IMR-90 (cell line): ENCODE measurements around the gene NKX2-3. TPM values are rescaled to one million over a fixed set of nuclear protein-coding genes. Genes with fewer than 3 reads are reported as not detected.
A peak's percentile ranks its signal among the peaks of the same experiment; 100 is the strongest.

Source experiments
- ATAC-seq: fragments of 200-7000 bp; cut with Tn5 transposase; 2 replicates; pipeline ENCODE4 v1.9.1; 2020; ENCODE audit warnings: low read depth, mild to moderate bottlenecking, moderate library complexity
- BruUV-seq: library from RNA; stranded (reverse); fragments of 400-500 nt; replicated peaks from 2 replicates; lab custom pipeline; 2021; lab: Mats Ljungman, UMichigan
- CTCF ChIA-PET: fragments of 300-600 bp; formaldehyde crosslinking; extraction: SDS; loops from one replicate; lab custom pipeline; 2021; ENCODE audit warnings: antibody characterized with exemption; lab: Yijun Ruan, JAX
- POLR2A ChIA-PET: fragments of 300-600 bp; sonication (Branson Sonifier 250); formaldehyde crosslinking; loops from one replicate; lab custom pipeline; 2022; ENCODE audit warnings: antibody characterized with exemption; ENCODE audit not compliant: unreplicated experiment; lab: Charles Lee
- DNase-seq: peaks from one replicate; pipeline ENCODE4 v3.0.0; 2013
- H2AFZ ChIP-seq: replicated peaks from 2 replicates; pipeline ENCODE3; 2013; ENCODE audit warnings: low read length, mild to moderate bottlenecking; ENCODE audit not compliant: poor library complexity
- H2AK5ac ChIP-seq: 2 replicates; pipeline ENCODE4 v1.6.1; 2013; ENCODE audit warnings: low read depth, low read length, inconsistent platforms
- H2AK9ac ChIP-seq: replicated peaks from 2 replicates; pipeline ENCODE3; 2013; ENCODE audit warnings: mild to moderate bottlenecking, low read depth, low read length, moderate library complexity; ENCODE audit not compliant: poor library complexity
- H2BK120ac ChIP-seq: 2 replicates; pipeline ENCODE4 v1.6.1; 2013; ENCODE audit warnings: low read depth, low read length, inconsistent platforms
- H2BK15ac ChIP-seq: 3 replicates; pipeline ENCODE4 v1.6.1; 2013; ENCODE audit warnings: low read depth, low read length, inconsistent platforms
- H2BK20ac ChIP-seq: 2 replicates; pipeline ENCODE4 v1.6.1; 2013; ENCODE audit warnings: low read depth, mild to moderate bottlenecking, inconsistent platforms, low read length, moderate library complexity
- H2BK5ac ChIP-seq: 2 replicates; pipeline ENCODE4 v1.6.1; 2013; ENCODE audit warnings: mild to moderate bottlenecking, low read depth, low read length, inconsistent platforms; ENCODE audit not compliant: poor library complexity, severe bottlenecking
- H3K14ac ChIP-seq: replicated peaks from 2 replicates; pipeline ENCODE4 v1.6.1; 2013; ENCODE audit warnings: low read depth, low read length, inconsistent platforms
- H3K18ac ChIP-seq: 2 replicates; pipeline ENCODE4 v1.6.1; 2013; ENCODE audit warnings: low read depth, low read length, control low read depth
- H3K23ac ChIP-seq: 2 replicates; pipeline ENCODE4 v1.6.1; 2013; ENCODE audit warnings: low read depth, low read length, inconsistent platforms
- H3K27ac ChIP-seq: 2 replicates; pipeline ENCODE4 v1.5.1; 2013; ENCODE audit warnings: mild to moderate bottlenecking, control low read depth, low read length; ENCODE audit not compliant: insufficient read depth
- H3K27me3 ChIP-seq: 2 replicates; pipeline ENCODE4 v1.6.1; 2013; ENCODE audit warnings: low read length; ENCODE audit not compliant: control insufficient read depth, insufficient read depth
- H3K36me3 ChIP-seq: 2 replicates; pipeline ENCODE4 v1.6.1; 2013; ENCODE audit warnings: low read length, mixed read lengths; ENCODE audit not compliant: control insufficient read depth, insufficient read depth
- H3K4ac ChIP-seq: 2 replicates; pipeline ENCODE4 v1.6.1; 2013; ENCODE audit warnings: low read depth, low read length, inconsistent platforms
- H3K4me1 ChIP-seq: 2 replicates; pipeline ENCODE4 v1.6.1; 2013; ENCODE audit warnings: low read length, mixed read lengths; ENCODE audit not compliant: control insufficient read depth, insufficient read depth
- H3K4me2 ChIP-seq: 2 replicates; pipeline ENCODE4 v1.6.1; 2013; ENCODE audit warnings: low read depth, mild to moderate bottlenecking, control low read depth, low read length, moderate library complexity
- H3K4me3 ChIP-seq: 2 replicates; pipeline ENCODE4 v1.5.1; 2013; ENCODE audit warnings: low read depth, mild to moderate bottlenecking, control low read depth, low read length, moderate library complexity; ENCODE audit not compliant: insufficient read depth
- H3K56ac ChIP-seq: 2 replicates; pipeline ENCODE4 v1.6.1; 2013; ENCODE audit warnings: low read length, inconsistent platforms; ENCODE audit not compliant: insufficient read depth; ENCODE audit errors: extremely low read depth
- H3K79me1 ChIP-seq, 2 experiments: 2 replicates each; pipeline ENCODE4 v1.6.1; 2013; ENCODE audit warnings: low read length in 2 of 2, inconsistent platforms in 1 of 2, low read depth in 1 of 2
- H3K9ac ChIP-seq: 2 replicates; pipeline ENCODE4 v1.6.1; 2013; ENCODE audit warnings: low read depth, low read length, control low read depth
- H3K9me1 ChIP-seq: 2 replicates; pipeline ENCODE4 v1.6.1; 2013; ENCODE audit warnings: low read length, inconsistent platforms; ENCODE audit not compliant: insufficient read depth
- H3K9me3 ChIP-seq: 2 replicates; pipeline ENCODE4 v1.6.1; 2013; ENCODE audit warnings: low read length; ENCODE audit not compliant: control insufficient read depth, insufficient read depth
- H4K20me1 ChIP-seq: 2 replicates; pipeline ENCODE4 v1.6.1; 2013; ENCODE audit warnings: low read length, inconsistent platforms; ENCODE audit not compliant: insufficient read depth
- H4K5ac ChIP-seq: 2 replicates; pipeline ENCODE4 v1.6.1; 2013; ENCODE audit warnings: mild to moderate bottlenecking, low read depth, low read length, control low read depth
- H4K8ac ChIP-seq, 2 experiments: 2 replicates each; pipeline ENCODE4 v1.6.1; 2013; ENCODE audit warnings: low read depth in 2 of 2, low read length in 2 of 2, control low read depth in 1 of 2, inconsistent platforms in 1 of 2
- H4K91ac ChIP-seq: 2 replicates; pipeline ENCODE4 v1.6.1; 2013; ENCODE audit warnings: low read depth, low read length, inconsistent platforms; ENCODE audit not compliant: insufficient read depth
- BHLHE40 ChIP-seq: fragments of 150-350 bp; IDR thresholded peaks from 2 replicates; pipeline ENCODE4 v1.6.1; 2016; ENCODE audit warnings: mild to moderate bottlenecking, low read depth, low read length
- CEBPB ChIP-seq: IDR thresholded peaks from 2 replicates; pipeline ENCODE4 v1.6.1; 2012; ENCODE audit warnings: low read depth, low read length, improper control_type of control experiment
- CHD1 ChIP-seq: IDR thresholded peaks from 2 replicates; pipeline ENCODE4 v1.6.1; 2012; ENCODE audit warnings: low read depth, low read length, improper control_type of control experiment
- CTCF ChIP-seq: conservative IDR thresholded peaks from 2 replicates; pipeline ENCODE4 v1.5.1; 2012; ENCODE audit warnings: mild to moderate bottlenecking, low read depth, low read length, improper control_type of control experiment
- FOS ChIP-seq: fragments of 150-350 bp; IDR thresholded peaks from 2 replicates; pipeline ENCODE4 v1.6.1; 2016; ENCODE audit warnings: low read depth, low read length
- MAFK ChIP-seq: IDR thresholded peaks from 2 replicates; pipeline ENCODE4 v1.6.1; 2012; ENCODE audit warnings: low read depth, low read length, improper control_type of control experiment
- MAZ ChIP-seq: IDR thresholded peaks from 2 replicates; pipeline ENCODE4 v1.6.1; 2012; ENCODE audit warnings: low read depth, mild to moderate bottlenecking, low read length, improper control_type of control experiment, moderate library complexity, borderline replicate concordance
- MXI1 ChIP-seq: IDR thresholded peaks from 2 replicates; pipeline ENCODE4 v1.6.1; 2012; ENCODE audit warnings: low read depth, mild to moderate bottlenecking, low read length, moderate library complexity, borderline replicate concordance
- NFE2L2 ChIP-seq: fragments of 150-350 bp; IDR thresholded peaks from 2 replicates; pipeline ENCODE4 v1.6.1; 2016; ENCODE audit warnings: low read depth, mild to moderate bottlenecking, low read length
- POLR2A ChIP-seq: IDR thresholded peaks from 2 replicates; pipeline ENCODE4 v1.6.1; 2012; ENCODE audit warnings: mild to moderate bottlenecking, low read depth, low read length
- RAD21 ChIP-seq: IDR thresholded peaks from 2 replicates; pipeline ENCODE4 v1.6.1; 2012; ENCODE audit warnings: low read length, improper control_type of control experiment
- RCOR1 ChIP-seq: IDR thresholded peaks from 2 replicates; pipeline ENCODE4 v1.6.1; 2012; ENCODE audit warnings: mild to moderate bottlenecking, low read length, improper control_type of control experiment; ENCODE audit not compliant: insufficient replicate concordance
- RFX5 ChIP-seq: IDR thresholded peaks from 2 replicates; pipeline ENCODE4 v1.8.0; 2012; ENCODE audit warnings: low read depth, mild to moderate bottlenecking, low read length, moderate library complexity
- SMC3 ChIP-seq: fragments of 150-350 bp; IDR thresholded peaks from 2 replicates; pipeline ENCODE4 v1.6.1; 2016; ENCODE audit warnings: low read depth, mild to moderate bottlenecking, antibody characterized with exemption, low read length, moderate library complexity
- WGBS, 2 experiments: methylation state at CpG; one replicate each; pipeline versions ENCODE4 v1.1.5 to v1.1.7; 2013; ENCODE audit warnings: missing lambda C conversion rate in 2 of 2; ENCODE audit not compliant: insufficient read length in 1 of 2; ENCODE audit errors: extremely low coverage in 2 of 2; 5-methylcytosine and 5-hydroxymethylcytosine counted together
- dilution Hi-C: fragments of 300-500 bp; cut with HindIII; formaldehyde crosslinking; loops from one replicate; pipeline ENCODE4 v1.14.3; 2018; ENCODE audit warnings: low sequenced_read_pairs; ENCODE audit not compliant: unreplicated experiment
- in situ Hi-C: fragments of 300-500 bp; cut with MboI; formaldehyde crosslinking; loops from 3 replicates; pipeline ENCODE4 v1.14.3; 2019; ENCODE audit warnings: low sequenced_read_pairs, inconsistent platforms, mixed read lengths
- intact Hi-C: fragments of 100-400 bp; cut with micrococcal nuclease; formaldehyde crosslinking; loops from 2 replicates; pipeline ENCODE4 v1.10.0; 2022
- polyA plus RNA-seq, 3 experiments: library from polyadenylated mRNA; depleted of rRNA; stranded (reverse); fragments of >200 nt; gene quantifications; 2 replicates each; pipeline ENCODE4 v1.2.3, GENCODE V29; 2012; ENCODE audit warnings: low replicate concordance in 1 of 3
- total RNA-seq: library from RNA; depleted of rRNA; stranded (reverse); fragments of >200 nt; gene quantifications from 2 replicates; pipeline ENCODE4 v1.2.3, GENCODE V29; 2012
- TF ChIP-seq, protein P1 (sequence below): fragments of 150-350 bp; IDR thresholded peaks from 2 replicates; pipeline ENCODE4 v1.6.1; 2016; ENCODE audit warnings: low read depth, mild to moderate bottlenecking, low read length, moderate library complexity, borderline replicate concordance
- TF ChIP-seq, protein P2 (sequence below): fragments of 150-350 bp; IDR thresholded peaks from 2 replicates; pipeline ENCODE4 v1.6.1; 2017; ENCODE audit warnings: mild to moderate bottlenecking, antibody characterized with exemption, low read length, low read depth

NKX2-3 gene
- total and polyA plus RNA-seq, 2 of the 4 experiments (the other 2 are of a cell fraction), result not detected

DNA sequence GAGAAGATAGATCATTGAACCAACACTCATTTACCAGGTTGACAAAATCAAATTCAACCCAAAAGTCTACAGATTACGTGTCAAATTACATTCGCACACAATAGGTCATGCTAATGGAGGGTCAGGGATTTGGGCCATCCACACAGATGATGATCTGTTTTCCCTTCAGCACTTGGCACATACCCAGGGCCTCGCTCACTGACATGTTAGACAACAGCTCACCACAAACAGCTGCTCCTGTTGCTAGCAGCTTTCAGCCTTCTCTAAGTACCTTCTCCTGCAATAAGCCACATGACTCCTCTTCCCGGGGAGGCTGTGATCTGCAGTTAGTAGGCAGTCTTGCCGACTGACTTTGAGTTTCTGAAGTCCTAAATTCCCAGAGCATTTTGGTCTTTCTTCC lies 18.4 kb downstream of the NKX2-3 start:
- ChIA-PET CTCF (interaction anchor here (0.8 to 1.6 kb wide), 3 partner anchors 9 to 115 kb away, joined by 3 to 4 read pairs (median 4); no protein-coding TSS in a partner anchor), POLR2A (no interaction called here)
- intact Hi-C loops, result no loop called here
- Histone ChIP-seq H4K5ac (no peak overlapping the region), H3K36me3 (no peaks in the 10 kb centered on the region), H2AFZ (no peak overlapping the region), H3K9ac (no peak overlapping the region), H3K9me3 (no peaks in the 10 kb centered on the region), H2AK9ac (no peak overlapping the region), H3K79me1 (no peaks in the 10 kb centered on the region), H3K9me1 (no peaks in the 10 kb centered on the region), H4K20me1 (no peaks in the 10 kb centered on the region), H2AK5ac (no peak overlapping the region), H2BK20ac (no peak overlapping the region), H2BK15ac (no peak overlapping the region), H3K14ac (no peak overlapping the region), H3K4me3 (no peak overlapping the region), H2BK5ac (no peak overlapping the region), H3K27me3 (peaks cover 44% of the 10 kb centered on the region), H3K23ac (no peak overlapping the region), H3K56ac (no peak overlapping the region), H3K4me2 (no peak overlapping the region), H2BK120ac (no peak overlapping the region), H3K18ac (no peak overlapping the region), H3K4me1 (no peaks in the 10 kb centered on the region), H4K91ac (no peak overlapping the region), H4K8ac (no peak overlapping the region), H3K4ac (no peak overlapping the region), H3K27ac (no peak overlapping the region)
- ATAC-seq, result peak; percentile 29; the same call in 1 of the 2 replicates
- DNase-seq, result peak; percentile 56
- BruUV-seq, result no TSS peak
- in situ Hi-C loops, result no loop called here
- TF ChIP-seq NFE2L2, result no peak
- TF ChIP-seq MXI1, result no peak
- no peak for TF ChIP-seq CHD1
- TF ChIP-seq SMC3, result no peak
- TF ChIP-seq, protein P1, sequence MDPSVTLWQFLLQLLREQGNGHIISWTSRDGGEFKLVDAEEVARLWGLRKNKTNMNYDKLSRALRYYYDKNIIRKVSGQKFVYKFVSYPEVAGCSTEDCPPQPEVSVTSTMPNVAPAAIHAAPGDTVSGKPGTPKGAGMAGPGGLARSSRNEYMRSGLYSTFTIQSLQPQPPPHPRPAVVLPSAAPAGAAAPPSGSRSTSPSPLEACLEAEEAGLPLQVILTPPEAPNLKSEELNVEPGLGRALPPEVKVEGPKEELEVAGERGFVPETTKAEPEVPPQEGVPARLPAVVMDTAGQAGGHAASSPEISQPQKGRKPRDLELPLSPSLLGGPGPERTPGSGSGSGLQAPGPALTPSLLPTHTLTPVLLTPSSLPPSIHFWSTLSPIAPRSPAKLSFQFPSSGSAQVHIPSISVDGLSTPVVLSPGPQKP, result no peak
- TF ChIP-seq BHLHE40, result no peak
- TF ChIP-seq RAD21, result no peak
- TF ChIP-seq, protein P2, sequence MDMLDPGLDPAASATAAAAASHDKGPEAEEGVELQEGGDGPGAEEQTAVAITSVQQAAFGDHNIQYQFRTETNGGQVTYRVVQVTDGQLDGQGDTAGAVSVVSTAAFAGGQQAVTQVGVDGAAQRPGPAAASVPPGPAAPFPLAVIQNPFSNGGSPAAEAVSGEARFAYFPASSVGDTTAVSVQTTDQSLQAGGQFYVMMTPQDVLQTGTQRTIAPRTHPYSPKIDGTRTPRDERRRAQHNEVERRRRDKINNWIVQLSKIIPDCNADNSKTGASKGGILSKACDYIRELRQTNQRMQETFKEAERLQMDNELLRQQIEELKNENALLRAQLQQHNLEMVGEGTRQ, result no peak
- TF ChIP-seq MAFK, result no peak
- TF ChIP-seq CTCF, result no peak
- TF ChIP-seq RFX5, result no peak
- no peak for TF ChIP-seq POLR2A
- no peak for TF ChIP-seq FOS
- no peak for TF ChIP-seq RCOR1
- TF ChIP-seq CEBPB, result no peak
- TF ChIP-seq MAZ, result no peak
- dilution Hi-C loops, result no loop called here
- 0% methylated on average over 1 of the region's 5 CpGs; no CpG with 5 or more reads in 1 of the 2 experiments for WGBS, 2 experiments
